Activated B cell treated with CpG ODN at 0.5 μM for 24 hours (primary cell): ENCODE data around the gene HHIPL1. TPM values are rescaled to one million over a fixed set of nuclear protein-coding genes. Genes with fewer than 3 reads are reported as not detected.

Source experiments
- ATAC-seq: fragments of 200-7000 bp; cut with Tn5 transposase; one replicate; pipeline ENCODE4 v1.10.0; 2021; ENCODE audit warnings: low read depth, mild to moderate bottlenecking, moderate library complexity
- CTCF ChIA-PET: fragments of 350-600 bp; sonication (Branson Sonifier 250); formaldehyde crosslinking; loops from one replicate; lab custom pipeline; 2021; ENCODE audit warnings: antibody characterized with exemption; lab: Charles Lee
- POLR2A ChIA-PET: fragments of 350-600 bp; sonication (Branson Sonifier 250); formaldehyde crosslinking; loops from one replicate; lab custom pipeline; 2021; ENCODE audit warnings: antibody characterized with exemption; lab: Charles Lee
- DNase-seq: peaks from one replicate; pipeline ENCODE4 v3.0.0; 2022
- H3K27ac Mint-ChIP-seq: one replicate; pipeline ENCODE4 v1.8.0; 2020; ENCODE audit warnings: mixed read lengths
- H3K27me3 Mint-ChIP-seq: one replicate; pipeline ENCODE4 v1.8.0; 2021; ENCODE audit warnings: mixed read lengths
- H3K36me3 Mint-ChIP-seq: one replicate; pipeline ENCODE4 v1.8.0; 2021; ENCODE audit warnings: low read depth, mixed read lengths
- H3K4me1 Mint-ChIP-seq: one replicate; pipeline ENCODE4 v1.8.0; 2021; ENCODE audit warnings: mixed read lengths
- H3K4me3 Mint-ChIP-seq: one replicate; pipeline ENCODE4 v1.8.0; 2020; ENCODE audit warnings: mild to moderate bottlenecking, mixed read lengths
- H3K9me3 Mint-ChIP-seq: one replicate; pipeline ENCODE4 v1.8.0; 2020; ENCODE audit warnings: mixed read lengths
- CTCF ChIP-seq: fragments of 200-600 bp; IDR thresholded peaks from one replicate; pipeline ENCODE4 v1.8.0; 2022; ENCODE audit warnings: antibody characterized with exemption, mild to moderate bottlenecking
- intact Hi-C: fragments of 100-400 bp; cut with micrococcal nuclease; formaldehyde crosslinking; loops from one replicate; pipeline ENCODE4 v1.15.1; 2024
- total RNA-seq: library from RNA; stranded (reverse); gene quantifications from 2 replicates; pipeline ENCODE4 v1.2.3, GENCODE V29; 2022

HHIPL1 gene
- total RNA-seq, 1 donor from 2014 or later: not detected

GRCh38 chr14:99656171-99656570 is 11.2 kb downstream of the HHIPL1 start:
- peaks cover 4% of the 10 kb centered on the region for H3K4me1 Mint-ChIP-seq
- H3K27me3 Mint-ChIP-seq: peaks cover 47% of the 10 kb centered on the region
- H3K4me3 Mint-ChIP-seq: no peak overlapping the region
- intact Hi-C loops: no loop called here
- no peak for ATAC-seq
- POLR2A ChIA-PET: no interaction called here
- no peak for TF ChIP-seq CTCF
- DNase-seq: no peak
- no peaks in the 10 kb centered on the region for H3K9me3 Mint-ChIP-seq
- H3K36me3 Mint-ChIP-seq: no peaks in the 10 kb centered on the region
- H3K27ac Mint-ChIP-seq: no peak overlapping the region
- CTCF ChIA-PET: no interaction called here

GRCh38 chr14:99657645-99658155 is 12.8 kb downstream of the HHIPL1 start:
- DNase-seq (no peak), ATAC-seq (no peak)
- H3K27me3 Mint-ChIP-seq: peaks cover 46% of the 10 kb centered on the region
- no peak overlapping the region for H3K27ac Mint-ChIP-seq
- H3K4me1 Mint-ChIP-seq: peaks cover 4% of the 10 kb centered on the region
- TF ChIP-seq CTCF: no peak
- H3K36me3 Mint-ChIP-seq: no peaks in the 10 kb centered on the region
- no peaks in the 10 kb centered on the region for H3K9me3 Mint-ChIP-seq
- ChIA-PET CTCF (no interaction called here), POLR2A (no interaction called here)
- no peak overlapping the region for H3K4me3 Mint-ChIP-seq
- intact Hi-C loops: no loop called here

- ChIA-PET POLR2A (no interaction called here), CTCF (no interaction called here)
- no peak overlapping the region for H3K27ac Mint-ChIP-seq
- ATAC-seq: no peak
- H3K27me3 Mint-ChIP-seq: peaks cover 50% of the 10 kb centered on the region
- peaks cover 4% of the 10 kb centered on the region for H3K4me1 Mint-ChIP-seq
- H3K36me3 Mint-ChIP-seq: no peaks in the 10 kb centered on the region
- no peak for TF ChIP-seq CTCF
- intact Hi-C loops: no loop called here
- no peak overlapping the region for H3K4me3 Mint-ChIP-seq
- no peaks in the 10 kb centered on the region for H3K9me3 Mint-ChIP-seq
- no peak for DNase-seq
Measured at GRCh38 chr14:99658218-99658845, 13.4 kb downstream of the HHIPL1 start.

- Mint-ChIP-seq H3K4me3 (no peak overlapping the region), H3K9me3 (no peaks in the 10 kb centered on the region)
Measured at GRCh38 chr14:99659333-99659741, 14.4 kb downstream of the HHIPL1 start.

More at GRCh38 chr14:99659333-99659741, 14.4 kb downstream of the HHIPL1 start:
- intact Hi-C loops: no loop called here
- Mint-ChIP-seq H3K27me3 (peaks cover 51% of the 10 kb centered on the region), H3K4me1 (peaks cover 4% of the 10 kb centered on the region), H3K36me3 (no peaks in the 10 kb centered on the region), H3K27ac (no peak overlapping the region)
- ATAC-seq: no peak
- DNase-seq: no peak
- POLR2A ChIA-PET: no interaction called here
- no peak for TF ChIP-seq CTCF
- CTCF ChIA-PET: no interaction called here
